ENCODE measurements around the gene XXYLT1.

DNA sequence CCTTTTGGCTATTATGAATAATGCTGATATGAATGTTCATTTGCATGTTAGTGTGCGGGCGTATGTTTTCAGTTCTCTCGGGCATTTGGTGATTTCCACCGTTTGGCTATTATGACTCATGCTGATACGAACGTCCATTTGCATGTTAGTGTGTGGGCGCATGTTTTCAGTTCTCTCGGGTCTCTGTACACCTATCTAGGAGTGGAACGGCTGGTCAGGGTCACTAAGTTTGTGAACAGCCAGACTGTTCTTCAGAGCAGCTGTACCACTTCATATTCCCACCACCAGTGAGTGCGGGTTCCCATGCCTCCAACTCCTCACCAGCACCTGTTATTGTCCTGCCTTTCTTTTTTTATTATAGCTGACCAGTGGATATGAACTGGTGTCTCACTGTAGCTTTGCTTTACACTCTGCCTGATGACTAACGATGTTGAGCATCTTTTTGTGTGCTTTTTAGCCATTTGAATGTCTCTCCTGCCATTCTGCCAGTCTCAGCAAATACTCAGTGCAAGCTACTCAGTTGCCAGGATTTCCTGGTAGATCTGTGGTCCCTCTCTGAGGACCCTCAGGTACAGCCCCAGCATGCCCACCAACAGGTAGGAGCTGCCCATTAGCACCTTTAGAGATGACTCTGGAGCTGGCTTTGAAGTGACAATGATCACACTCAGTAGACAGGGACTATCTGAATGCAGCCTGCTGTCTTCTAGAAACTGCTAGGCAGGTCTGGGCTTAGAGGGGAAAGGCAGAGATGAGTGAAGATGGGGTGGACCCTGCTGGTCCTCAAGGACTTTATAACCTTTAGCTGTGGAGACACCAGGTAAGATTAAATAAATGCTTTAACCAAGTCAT lies 141.1 kb downstream of the XXYLT1 start:
- TF ChIP-seq ZNF274 (IDR thresholded peaks at IDR 0.05; ENCODE audit: low read depth, low read length) (no peak), YY1 (IDR thresholded peaks at IDR 0.05; ENCODE audit: insufficient read depth, insufficient read length) (no peak), SUZ12 (IDR thresholded peaks at IDR 0.05; ENCODE audit: extremely low read depth, insufficient read depth, insufficient read length) (no peak)
